Duodenal mucosa (tissue), 2 donors: ENCODE results near the gene ARHGAP45.
"Not testable (repeated sequence)": the region's sequence is repeated elsewhere in the genome, so short reads cannot be mapped to it uniquely, and the experiment has no call there.

Experiments used
- H3K27ac ChIP-seq: one replicate; pipeline ENCODE4 v1.7.0; 2013; ENCODE audit warnings: low read depth, low read length
- H3K27me3 ChIP-seq, 2 donors: one replicate each; pipeline ENCODE4 v1.7.0; 2013; ENCODE audit warnings: low read length in 2 of 2, control low read depth in 1 of 2; ENCODE audit not compliant: insufficient read depth in 2 of 2, control insufficient read depth in 1 of 2
- H3K36me3 ChIP-seq, 2 donors: one replicate each; pipeline ENCODE4 v1.7.0; 2013; ENCODE audit warnings: low read length in 2 of 2, control low read depth in 1 of 2; ENCODE audit not compliant: insufficient read depth in 2 of 2, control insufficient read depth in 1 of 2
- H3K4me1 ChIP-seq, 2 donors: one replicate each; pipeline ENCODE4 v1.7.0; 2013; ENCODE audit warnings: low read length in 2 of 2, control low read depth in 1 of 2; ENCODE audit not compliant: insufficient read depth in 2 of 2, control insufficient read depth in 1 of 2
- H3K4me3 ChIP-seq, 2 donors: one replicate each; pipeline ENCODE4 v1.7.0; 2013; ENCODE audit warnings: low read length in 2 of 2, low read depth in 1 of 2
- H3K9ac ChIP-seq, 2 donors: one replicate each; pipeline ENCODE4 v1.7.0; 2013; ENCODE audit warnings: low read length in 2 of 2, low read depth in 1 of 2
- H3K9me3 ChIP-seq, 2 donors: one replicate each; pipeline ENCODE4 v1.7.0; 2013; ENCODE audit warnings: low read length in 2 of 2, control low read depth in 1 of 2; ENCODE audit not compliant: control insufficient read depth in 1 of 2

Gene ARHGAP45, protein sequence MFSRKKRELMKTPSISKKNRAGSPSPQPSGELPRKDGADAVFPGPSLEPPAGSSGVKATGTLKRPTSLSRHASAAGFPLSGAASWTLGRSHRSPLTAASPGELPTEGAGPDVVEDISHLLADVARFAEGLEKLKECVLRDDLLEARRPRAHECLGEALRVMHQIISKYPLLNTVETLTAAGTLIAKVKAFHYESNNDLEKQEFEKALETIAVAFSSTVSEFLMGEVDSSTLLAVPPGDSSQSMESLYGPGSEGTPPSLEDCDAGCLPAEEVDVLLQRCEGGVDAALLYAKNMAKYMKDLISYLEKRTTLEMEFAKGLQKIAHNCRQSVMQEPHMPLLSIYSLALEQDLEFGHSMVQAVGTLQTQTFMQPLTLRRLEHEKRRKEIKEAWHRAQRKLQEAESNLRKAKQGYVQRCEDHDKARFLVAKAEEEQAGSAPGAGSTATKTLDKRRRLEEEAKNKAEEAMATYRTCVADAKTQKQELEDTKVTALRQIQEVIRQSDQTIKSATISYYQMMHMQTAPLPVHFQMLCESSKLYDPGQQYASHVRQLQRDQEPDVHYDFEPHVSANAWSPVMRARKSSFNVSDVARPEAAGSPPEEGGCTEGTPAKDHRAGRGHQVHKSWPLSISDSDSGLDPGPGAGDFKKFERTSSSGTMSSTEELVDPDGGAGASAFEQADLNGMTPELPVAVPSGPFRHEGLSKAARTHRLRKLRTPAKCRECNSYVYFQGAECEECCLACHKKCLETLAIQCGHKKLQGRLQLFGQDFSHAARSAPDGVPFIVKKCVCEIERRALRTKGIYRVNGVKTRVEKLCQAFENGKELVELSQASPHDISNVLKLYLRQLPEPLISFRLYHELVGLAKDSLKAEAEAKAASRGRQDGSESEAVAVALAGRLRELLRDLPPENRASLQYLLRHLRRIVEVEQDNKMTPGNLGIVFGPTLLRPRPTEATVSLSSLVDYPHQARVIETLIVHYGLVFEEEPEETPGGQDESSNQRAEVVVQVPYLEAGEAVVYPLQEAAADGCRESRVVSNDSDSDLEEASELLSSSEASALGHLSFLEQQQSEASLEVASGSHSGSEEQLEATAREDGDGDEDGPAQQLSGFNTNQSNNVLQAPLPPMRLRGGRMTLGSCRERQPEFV

DNA sequence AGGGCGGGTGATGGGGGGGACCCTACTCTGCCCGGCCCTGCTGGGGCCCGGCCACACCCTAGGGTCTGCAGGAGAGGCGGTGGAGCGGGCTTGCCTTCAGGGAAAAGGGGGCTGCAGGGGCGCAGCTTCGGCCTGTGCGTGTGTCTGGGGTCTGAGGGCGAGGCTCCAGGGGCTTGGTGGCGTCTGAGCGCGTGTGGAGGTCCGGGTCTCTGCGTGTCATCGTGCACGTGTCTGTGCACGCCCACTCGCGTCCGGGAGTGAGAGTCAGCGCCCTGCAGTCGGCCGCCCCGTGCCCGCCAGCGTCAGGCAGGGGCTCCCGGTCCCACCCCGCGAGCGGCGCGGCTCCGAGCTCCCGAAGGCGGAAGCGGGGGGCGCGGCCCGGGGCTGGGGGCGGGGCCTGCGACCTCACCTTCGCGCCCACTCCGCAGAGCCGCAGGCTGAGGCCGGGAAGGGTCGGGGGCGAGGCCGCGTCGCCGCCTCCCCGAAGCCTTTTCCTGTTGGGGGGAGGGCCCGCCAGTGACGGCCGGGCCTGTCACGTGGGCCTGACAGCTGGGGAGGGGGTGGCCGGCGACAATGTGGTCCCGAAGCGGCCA is at the start of gene ARHGAP45:
ARHGAP45 (plus strand) TSS at position 420 of the 593 bp plus-strand sequence. CDS start 239 bp downstream, outside the sequence.
- peak within 1 kb of the TSS; percentile 50 for H3K27ac ChIP-seq
- H3K9me3 ChIP-seq: no peaks in the 10 kb centered on the region
- H3K36me3 ChIP-seq: no peaks in the 10 kb centered on the region
- peak within 1 kb of the TSS; percentile 53 to 60 for H3K4me3 ChIP-seq
- peak within 1 kb of the TSS; percentile 43 for H3K9ac ChIP-seq
- peaks cover 14 to 30% of the 10 kb centered on the region in 2 donors for H3K4me1 ChIP-seq
- peaks cover 18 to 34% of the 10 kb centered on the region in 2 donors for H3K27me3 ChIP-seq

DNA sequence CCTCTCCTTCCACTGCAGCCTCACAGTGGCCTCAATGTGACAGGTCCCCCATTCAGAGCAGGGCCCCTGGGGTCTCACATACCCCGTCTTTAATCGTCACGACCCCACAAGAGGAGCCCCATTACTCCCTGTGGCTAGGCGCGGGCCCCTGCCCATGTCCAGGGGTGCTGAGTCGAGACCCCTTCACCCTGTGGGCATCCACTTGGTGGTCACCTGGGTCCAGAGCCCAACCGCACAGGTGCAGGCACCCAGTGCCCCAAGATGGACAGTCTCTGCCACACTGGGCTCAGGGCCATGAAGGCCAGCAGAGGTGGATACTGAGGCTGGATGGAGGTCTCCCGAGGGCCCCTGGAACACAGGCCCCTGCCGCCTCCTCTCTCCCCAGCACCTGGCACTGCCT is 49.1 kb upstream of the ARHGAP45 start:
- peaks cover 0 to 13% of the 10 kb centered on the region in 2 donors for H3K36me3 ChIP-seq
- H3K4me3 ChIP-seq: peak overlapping the region in 1 of 2 donors; percentile 21
- peak overlapping the region in 1 of 2 donors; percentile 54 for H3K9ac ChIP-seq
- H3K9me3 ChIP-seq: no peaks in the 10 kb centered on the region
- H3K4me1 ChIP-seq: peaks cover 41 to 48% of the 10 kb centered on the region in 2 donors
- H3K27me3 ChIP-seq: no peaks in the 10 kb centered on the region
- H3K27ac ChIP-seq: no peak overlapping the region

DNA sequence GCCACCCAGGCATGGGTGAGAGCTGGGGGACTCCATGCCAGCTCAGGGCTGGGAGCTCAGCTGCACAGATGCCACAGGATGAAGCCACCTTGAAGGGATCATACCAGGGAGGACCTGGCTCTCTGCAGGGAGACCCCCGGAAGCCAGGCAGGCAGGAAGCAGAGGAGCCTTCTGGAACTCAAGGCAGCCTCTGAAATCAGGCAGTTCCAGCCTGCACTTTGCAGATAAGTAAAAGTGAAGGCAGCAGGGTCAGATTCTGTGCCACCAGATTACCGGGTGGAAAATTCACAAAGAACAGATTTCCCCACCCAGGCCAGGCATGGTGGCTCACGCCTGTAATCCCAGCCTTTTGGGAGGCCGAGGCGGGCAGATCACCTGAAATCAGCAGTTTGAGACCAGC is 48.6 kb upstream of the ARHGAP45 start:
- Histone ChIP-seq H3K4me3 (no peak overlapping the region), H3K27ac (no peak overlapping the region), H3K9ac (peak overlapping the region in 1 of 2 donors; percentile 54), H3K36me3 (peaks cover 0 to 9% of the 10 kb centered on the region in 2 donors), H3K9me3 (no peaks in the 10 kb centered on the region), H3K27me3 (no peaks in the 10 kb centered on the region), H3K4me1 (peaks cover 41 to 48% of the 10 kb centered on the region in 2 donors)

DNA sequence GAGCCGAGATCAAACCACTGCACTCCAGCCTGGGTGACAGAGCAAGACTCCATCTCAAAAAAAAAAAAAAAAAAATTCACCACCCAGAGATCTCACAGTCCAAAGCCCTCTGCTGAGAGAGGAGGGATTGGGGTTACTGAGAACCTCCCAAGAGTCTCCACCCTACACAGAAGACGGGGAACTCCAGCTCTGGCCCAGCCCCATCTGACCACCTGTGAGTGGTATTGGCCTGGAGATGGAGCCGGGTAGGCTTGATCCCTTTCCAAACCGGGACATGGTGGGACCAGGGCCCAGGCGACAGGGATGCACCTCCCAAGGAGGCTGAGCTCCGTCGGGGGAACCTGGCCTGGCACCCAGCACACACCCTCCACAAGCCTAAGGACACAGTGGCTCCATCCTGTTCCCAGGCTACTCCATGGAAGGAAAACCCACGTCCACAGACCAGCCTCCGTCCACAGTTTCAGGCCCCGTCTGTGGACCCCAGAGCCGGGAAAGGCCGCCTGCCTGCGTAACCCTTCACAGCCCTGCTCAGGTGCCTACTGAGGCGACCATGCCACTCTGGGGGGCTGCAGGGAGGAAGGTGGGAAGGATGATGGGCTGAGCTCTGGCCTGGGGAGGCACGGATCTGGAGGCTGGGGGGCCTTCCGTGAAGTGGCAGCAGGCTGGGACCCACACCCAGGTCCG is 47.9 kb upstream of the ARHGAP45 start:
- H3K4me1 ChIP-seq: peaks cover 41 to 48% of the 10 kb centered on the region in 2 donors
- no peaks in the 10 kb centered on the region for H3K9me3 ChIP-seq
- peak overlapping the region; percentile 85 to 94 for H3K4me3 ChIP-seq
- peaks cover 0 to 3% of the 10 kb centered on the region in 2 donors for H3K36me3 ChIP-seq
- peak overlapping the region; percentile 85 to 91 for H3K9ac ChIP-seq
- H3K27ac ChIP-seq: no peak overlapping the region
- no peaks in the 10 kb centered on the region for H3K27me3 ChIP-seq

DNA sequence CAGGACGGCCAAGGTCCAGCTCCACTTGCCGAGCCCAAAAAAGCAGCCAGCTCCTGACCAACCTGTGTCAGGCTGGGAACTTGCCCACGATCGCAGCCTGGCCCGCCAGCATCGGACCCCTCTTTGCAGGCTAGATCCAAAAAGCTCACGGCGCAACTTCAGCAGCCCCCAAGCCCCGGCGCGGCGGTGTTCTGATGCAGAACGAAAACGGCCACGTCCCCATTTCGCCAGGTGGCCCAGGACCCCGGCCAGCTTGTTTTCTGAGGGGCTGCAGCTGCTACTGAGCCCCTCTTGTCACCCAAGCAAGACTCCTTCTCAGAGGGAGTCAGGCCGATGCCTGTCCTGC is 47.4 kb upstream of the ARHGAP45 start:
- Histone ChIP-seq H3K9ac (peak overlapping the region; percentile 85 to 91), H3K4me3 (peak overlapping the region; percentile 85 to 94), H3K36me3 (no peaks in the 10 kb centered on the region), H3K4me1 (peaks cover 41 to 48% of the 10 kb centered on the region in 2 donors), H3K27ac (no peak overlapping the region), H3K27me3 (no peaks in the 10 kb centered on the region), H3K9me3 (no peaks in the 10 kb centered on the region)

DNA sequence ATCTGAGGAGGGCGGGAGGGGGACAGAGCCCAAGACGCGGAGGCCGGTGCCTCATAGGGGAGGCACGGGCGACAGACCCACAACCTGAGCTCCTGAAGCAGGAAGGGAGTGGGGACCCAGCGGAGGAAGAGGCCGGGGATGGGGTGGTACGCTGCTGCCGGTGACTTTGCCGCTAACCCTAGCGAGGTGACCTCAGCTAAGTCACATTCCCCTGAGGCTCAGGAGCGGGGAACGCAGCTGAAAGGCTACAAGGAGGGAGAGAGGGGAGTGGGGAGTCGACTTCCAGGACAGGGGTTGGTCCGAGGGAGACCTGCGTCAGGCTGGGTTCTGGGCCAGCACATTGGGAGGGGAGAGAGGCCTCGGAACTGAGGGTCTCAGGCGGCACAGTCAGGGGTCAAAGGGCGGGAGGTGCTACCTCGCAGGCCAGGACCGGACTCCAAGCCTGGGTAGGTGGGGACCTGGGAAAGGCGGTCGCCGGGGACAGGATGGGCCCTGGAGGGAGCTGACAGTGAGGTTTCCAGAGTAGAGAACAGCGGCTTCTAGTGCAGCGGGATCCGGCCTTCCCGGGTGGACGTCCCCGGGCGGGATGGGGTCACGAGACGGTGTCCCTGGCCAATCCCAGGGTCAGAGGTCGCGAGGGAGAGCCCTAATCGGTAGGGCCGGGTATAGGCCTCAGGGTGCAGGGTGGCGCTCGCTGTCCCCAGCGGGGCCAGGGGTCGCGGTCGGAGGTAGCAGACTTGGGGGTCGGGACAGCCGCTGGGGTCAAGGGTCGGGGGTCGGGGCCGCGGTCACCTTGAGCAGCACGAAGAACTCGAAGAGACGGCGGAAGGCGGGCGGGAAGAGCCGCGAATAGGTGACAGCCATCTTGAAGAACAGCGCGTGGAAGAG is 46.7 kb upstream of the ARHGAP45 start:
- no peaks in the 10 kb centered on the region for H3K36me3 ChIP-seq
- peaks cover 41 to 48% of the 10 kb centered on the region in 2 donors for H3K4me1 ChIP-seq
- H3K27ac ChIP-seq: peak overlapping the region; percentile 66
- peak overlapping the region; percentile 85 to 91 for H3K9ac ChIP-seq
- peak overlapping the region; percentile 85 to 94 for H3K4me3 ChIP-seq
- no peaks in the 10 kb centered on the region for H3K9me3 ChIP-seq
- H3K27me3 ChIP-seq: no peaks in the 10 kb centered on the region

DNA sequence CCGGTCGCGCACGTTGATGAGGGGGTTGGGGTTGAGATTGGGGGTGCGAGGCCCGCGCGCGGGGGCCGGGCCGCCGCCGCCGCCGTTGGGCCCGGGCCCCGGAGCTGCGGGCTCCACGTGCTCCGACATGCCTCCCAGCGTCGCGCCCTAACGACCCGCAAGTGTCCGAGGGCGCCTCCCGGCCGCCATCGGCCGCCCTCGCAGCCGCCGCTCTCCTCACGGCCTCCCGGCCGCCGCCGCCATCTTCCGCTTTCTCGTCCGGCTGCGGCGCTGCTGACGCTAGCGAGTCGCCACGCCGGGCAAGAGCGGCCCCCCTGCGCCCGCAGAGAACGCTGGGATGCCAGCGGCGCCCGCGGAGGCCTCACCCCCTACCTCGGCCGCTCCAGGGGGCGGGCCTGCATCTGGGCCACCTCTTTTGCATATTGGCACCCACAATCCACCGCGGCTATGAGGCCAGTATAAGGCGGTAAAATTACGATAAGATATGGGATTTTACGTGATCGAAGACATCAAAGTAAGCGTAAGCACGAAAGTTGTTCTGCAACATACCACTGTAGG is 46.0 kb upstream of the ARHGAP45 start, which contains the start of gene TMEM259:
TMEM259 (minus strand) TSS at position 256 of the 558 bp plus-strand sequence; CDS start at position 129, 127 bp downstream.
- Histone ChIP-seq H3K27ac (peak within 1 kb of the TSS; percentile 76), H3K9me3 (no peaks in the 10 kb centered on the region), H3K4me3 (peak within 1 kb of the TSS; percentile 85 to 94), H3K4me1 (peaks cover 41 to 45% of the 10 kb centered on the region in 2 donors), H3K36me3 (no peaks in the 10 kb centered on the region), H3K9ac (peak within 1 kb of the TSS; percentile 85 to 91), H3K27me3 (no peaks in the 10 kb centered on the region)

DNA sequence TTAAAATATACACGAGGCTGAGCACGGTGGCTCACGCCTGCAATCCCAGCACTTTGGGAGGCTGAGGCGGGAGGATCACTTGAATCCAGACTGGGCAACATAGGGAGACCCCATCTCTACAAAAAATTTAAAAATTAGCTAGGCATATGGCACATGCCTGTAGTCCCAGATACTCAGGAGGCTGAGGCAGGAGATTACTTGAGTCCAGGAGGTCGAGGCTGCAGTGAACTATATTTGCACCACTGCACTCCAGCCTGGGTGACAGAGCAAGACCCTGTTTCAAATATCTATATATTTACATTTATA is 43.1 kb upstream of the ARHGAP45 start:
- not testable (repeated sequence) for H3K9me3 ChIP-seq, H3K36me3 ChIP-seq, H3K9ac ChIP-seq, H3K27me3 ChIP-seq, H3K4me3 ChIP-seq, H3K27ac ChIP-seq
- H3K4me1 ChIP-seq: peaks cover 14 to 31% of the 10 kb centered on the region in 2 donors
